ENCODE results near the gene THSD7A.

The THSD7A gene

DNA sequence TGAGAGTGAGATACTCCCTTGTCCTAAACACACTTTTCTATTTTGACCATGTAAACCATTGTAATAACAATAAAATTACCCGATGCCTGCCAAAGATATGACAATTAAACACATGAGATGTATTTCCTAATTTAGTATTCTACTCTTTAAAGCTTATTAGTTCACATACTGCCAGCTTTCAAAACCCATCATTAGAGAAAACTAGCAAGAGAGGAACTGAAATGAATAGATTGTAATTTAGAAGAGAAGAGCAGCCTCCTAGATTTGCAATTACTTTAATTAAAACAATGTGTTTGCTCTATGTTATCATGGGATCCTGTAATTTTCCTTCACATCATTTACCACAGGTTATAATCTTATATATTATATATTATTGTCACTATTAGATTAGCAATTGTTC, 428.2 kb downstream of the THSD7A start:
- FAIRE-seq: no peak
- no peak for DNase-seq (ENCODE audit: insufficient read length, low spot score)
- TF ChIP-seq, protein P1, sequence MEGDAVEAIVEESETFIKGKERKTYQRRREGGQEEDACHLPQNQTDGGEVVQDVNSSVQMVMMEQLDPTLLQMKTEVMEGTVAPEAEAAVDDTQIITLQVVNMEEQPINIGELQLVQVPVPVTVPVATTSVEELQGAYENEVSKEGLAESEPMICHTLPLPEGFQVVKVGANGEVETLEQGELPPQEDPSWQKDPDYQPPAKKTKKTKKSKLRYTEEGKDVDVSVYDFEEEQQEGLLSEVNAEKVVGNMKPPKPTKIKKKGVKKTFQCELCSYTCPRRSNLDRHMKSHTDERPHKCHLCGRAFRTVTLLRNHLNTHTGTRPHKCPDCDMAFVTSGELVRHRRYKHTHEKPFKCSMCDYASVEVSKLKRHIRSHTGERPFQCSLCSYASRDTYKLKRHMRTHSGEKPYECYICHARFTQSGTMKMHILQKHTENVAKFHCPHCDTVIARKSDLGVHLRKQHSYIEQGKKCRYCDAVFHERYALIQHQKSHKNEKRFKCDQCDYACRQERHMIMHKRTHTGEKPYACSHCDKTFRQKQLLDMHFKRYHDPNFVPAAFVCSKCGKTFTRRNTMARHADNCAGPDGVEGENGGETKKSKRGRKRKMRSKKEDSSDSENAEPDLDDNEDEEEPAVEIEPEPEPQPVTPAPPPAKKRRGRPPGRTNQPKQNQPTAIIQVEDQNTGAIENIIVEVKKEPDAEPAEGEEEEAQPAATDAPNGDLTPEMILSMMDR (IDR thresholded peaks at IDR 0.05; ENCODE audit: insufficient read depth, missing control alignments): no peak

DNA sequence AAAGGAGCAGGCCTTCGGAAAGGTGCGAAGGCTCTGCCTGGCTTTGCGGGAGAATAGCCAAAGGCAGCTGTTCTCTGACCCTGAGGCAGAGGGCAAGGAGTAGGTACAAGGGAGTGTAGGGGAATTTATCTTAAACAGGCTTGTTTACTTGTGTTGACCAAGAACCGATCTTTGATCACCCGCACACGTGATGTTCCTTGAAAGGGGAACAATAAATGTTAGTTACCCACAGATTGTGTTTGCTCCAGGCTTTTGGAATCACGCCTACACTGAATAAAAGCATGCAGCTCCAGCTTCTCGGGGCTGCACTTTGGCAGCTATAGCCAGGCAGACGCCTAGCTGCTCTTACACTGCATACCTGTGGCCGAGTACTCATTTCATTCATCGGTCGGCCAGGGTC, 437.6 kb downstream of the THSD7A start:
- FAIRE-seq (no peak), DNase-seq (ENCODE audit: insufficient read length, low spot score) (no peak)
- TF ChIP-seq, protein P1 (IDR thresholded peaks at IDR 0.05; ENCODE audit: insufficient read depth, missing control alignments): no peak

DNA sequence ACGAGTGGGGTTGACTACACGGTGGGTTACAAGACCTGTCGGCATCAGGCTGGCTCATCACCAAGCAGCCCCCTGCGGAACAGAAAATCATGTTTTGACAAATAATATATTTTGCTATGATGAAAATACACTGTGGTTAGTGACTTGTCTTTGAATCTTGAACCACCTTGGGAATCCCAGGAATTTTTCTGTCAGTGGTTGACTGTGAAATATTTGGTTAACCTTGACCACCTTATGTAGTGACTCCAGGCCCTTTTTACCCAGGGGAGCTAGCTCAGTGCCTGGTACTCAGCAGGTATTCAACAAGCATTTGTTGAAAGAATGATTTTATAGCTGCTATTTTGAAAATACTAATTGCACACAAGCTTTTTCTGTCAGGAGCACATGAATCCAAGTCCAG, 452.4 kb downstream of the THSD7A start:
- FAIRE-seq: no peak
- no peak for DNase-seq (ENCODE audit: insufficient read length, low spot score)
- TF ChIP-seq, protein P1 (IDR thresholded peaks at IDR 0.05; ENCODE audit: insufficient read depth, missing control alignments): no peak

DNA sequence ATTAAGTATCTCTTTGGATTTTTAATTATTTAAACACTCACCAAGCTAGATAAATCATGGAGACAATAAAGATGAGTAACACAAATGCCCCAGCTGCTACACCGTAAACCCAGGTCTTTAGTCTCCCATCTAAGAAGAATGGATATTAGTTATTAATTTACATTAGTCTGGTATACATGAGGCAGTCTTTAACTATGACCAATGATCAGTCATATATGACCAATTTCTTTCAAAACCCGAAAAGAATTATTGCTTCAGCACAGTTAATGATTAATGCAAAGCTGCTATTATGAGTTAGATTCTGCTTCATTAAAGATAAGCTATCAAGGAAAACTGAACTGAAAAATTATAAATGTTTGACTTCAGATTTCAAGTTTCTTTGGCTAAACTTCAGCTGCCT, 455.5 kb downstream of the THSD7A start:
- FAIRE-seq (no peak), DNase-seq (ENCODE audit: insufficient read length, low spot score) (no peak)
- TF ChIP-seq, protein P1 (IDR thresholded peaks at IDR 0.05; ENCODE audit: insufficient read depth, missing control alignments): no peak

DNA sequence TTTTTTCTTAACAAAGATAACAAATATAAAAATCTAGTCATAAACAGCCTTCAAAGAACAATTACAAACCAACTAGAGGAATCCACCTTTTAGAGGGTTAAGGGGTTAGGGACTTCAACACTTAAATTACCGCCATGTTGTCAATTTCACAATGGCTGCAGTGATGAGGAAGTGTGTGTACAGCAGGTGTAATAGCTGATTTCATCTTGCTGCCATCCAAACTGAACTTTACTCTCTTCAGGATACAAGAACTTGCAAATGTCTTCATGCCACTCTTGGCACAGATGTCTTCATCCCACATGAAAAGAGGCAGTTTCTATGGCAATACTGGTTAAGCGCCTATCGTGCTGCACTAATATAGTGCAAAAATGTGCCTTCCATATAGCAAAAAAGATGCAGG, 457.4 kb downstream of the THSD7A start:
- TF ChIP-seq, protein P1 (IDR thresholded peaks at IDR 0.05; ENCODE audit: insufficient read depth, missing control alignments): no peak
- FAIRE-seq (no peak), DNase-seq (ENCODE audit: insufficient read length, low spot score) (no peak)

DNA sequence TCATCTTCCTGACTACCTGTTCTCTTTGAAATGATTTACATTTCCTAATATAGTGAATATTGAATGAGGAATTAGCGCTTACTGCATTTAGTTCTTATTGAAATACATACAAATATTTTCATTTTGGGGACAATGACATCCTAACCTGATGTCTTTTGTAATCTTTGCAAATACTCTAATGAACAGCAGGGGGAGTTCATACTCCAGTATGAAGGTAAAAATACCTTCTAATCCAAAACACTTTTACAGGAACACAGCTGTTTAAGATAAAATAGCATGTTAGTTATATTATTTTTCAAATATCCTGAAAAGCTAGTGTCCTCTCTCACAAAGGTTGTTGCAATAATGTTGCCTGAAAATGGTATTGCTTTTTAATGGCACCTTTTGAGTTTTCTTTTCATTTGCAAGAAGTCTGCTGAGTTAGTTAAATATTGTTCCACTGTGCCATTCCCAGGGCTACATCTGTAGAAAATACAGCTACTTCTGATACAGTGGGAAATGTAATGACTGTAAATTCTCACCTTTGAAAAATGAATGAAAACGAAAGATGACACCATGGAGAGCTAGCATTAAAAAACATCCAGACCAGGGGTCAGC, 458.4 kb downstream of the THSD7A start:
- TF ChIP-seq, protein P1 (IDR thresholded peaks at IDR 0.05; ENCODE audit: insufficient read depth, missing control alignments): peak; percentile 69
- DNase-seq (ENCODE audit: insufficient read length, low spot score) (no peak), FAIRE-seq (peak; percentile 85)

DNA sequence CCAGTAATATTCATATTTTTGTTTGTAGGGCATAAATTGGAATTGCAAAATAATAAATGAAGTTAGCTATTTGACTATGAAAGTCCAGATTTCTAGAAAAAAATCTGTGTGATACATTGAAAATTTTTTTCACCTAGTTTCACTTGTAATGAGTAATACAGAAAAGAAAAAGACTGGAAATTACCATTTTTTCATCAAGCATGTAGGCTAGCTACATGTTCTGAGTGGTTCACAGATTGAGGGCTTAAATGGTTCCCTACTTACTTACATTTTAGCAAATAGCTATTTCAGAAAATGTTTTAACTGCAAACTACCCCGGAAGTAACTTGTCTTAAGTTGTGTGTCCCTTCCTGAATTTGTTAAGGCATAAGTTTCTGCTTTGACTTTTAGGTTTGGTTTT, 462.3 kb downstream of the THSD7A start:
- FAIRE-seq (no peak), DNase-seq (ENCODE audit: insufficient read length, low spot score) (no peak)
- TF ChIP-seq, protein P1 (IDR thresholded peaks at IDR 0.05; ENCODE audit: insufficient read depth, missing control alignments): no peak
